Measurements from ENCODE around the gene ALDH3B2.
"Not testable (repeated sequence)": the region's sequence is repeated elsewhere in the genome, so short reads cannot be mapped to it uniquely, and the experiment has no call there.

The ALDH3B2 gene

GRCh38 chr11:67685641-67686332 lies 11.4 kb upstream of the ALDH3B2 start:
- DNase-seq (ENCODE audit: low read depth in 2 of 3, low spot score in 2 of 3) = not testable (repeated sequence)

GRCh38 chr11:67682126-67683034 lies 8.0 kb upstream of the ALDH3B2 start:
- not testable (repeated sequence) for DNase-seq (ENCODE audit: low read depth in 2 of 3, low spot score in 2 of 3)

GRCh38 chr11:67680696-67681470 lies 6.5 kb upstream of the ALDH3B2 start:
- no peak for DNase-seq (ENCODE audit: low read depth in 2 of 3, low spot score in 2 of 3)

- no peak for DNase-seq (ENCODE audit: low read depth in 2 of 3, low spot score in 2 of 3)
These were observed 780 bp upstream of the ALDH3B2 start for GRCh38 chr11:67675058-67675747.

GRCh38 chr11:67673902-67674301 lies 521 bp downstream of the ALDH3B2 start:
- no peak for DNase-seq (ENCODE audit: low read depth in 2 of 3, low spot score in 2 of 3)

- no peak for DNase-seq (ENCODE audit: low read depth in 2 of 3, low spot score in 2 of 3)
These were observed 1.1 kb downstream of the ALDH3B2 start for GRCh38 chr11:67673358-67673757.

- DNase-seq (ENCODE audit: low read depth in 2 of 3, low spot score in 2 of 3) = no peak
These were observed 3.3 kb downstream of the ALDH3B2 start for GRCh38 chr11:67671211-67671520.

- DNase-seq (ENCODE audit: low read depth in 2 of 3, low spot score in 2 of 3) = no peak
These were observed 3.9 kb downstream of the ALDH3B2 start for GRCh38 chr11:67670316-67671210.

- no peak for DNase-seq (ENCODE audit: low read depth in 2 of 3, low spot score in 2 of 3)
These were observed 6.3 kb downstream of the ALDH3B2 start for GRCh38 chr11:67668192-67668551.

GRCh38 chr11:67667490-67668191 lies 6.8 kb downstream of the ALDH3B2 start:
- DNase-seq (ENCODE audit: low read depth in 2 of 3, low spot score in 2 of 3) = no peak

- no peak for DNase-seq (ENCODE audit: low read depth in 2 of 3, low spot score in 2 of 3)
These were observed 7.5 kb downstream of the ALDH3B2 start for GRCh38 chr11:67666676-67667489.

GRCh38 chr11:67666303-67666645 lies 8.1 kb downstream of the ALDH3B2 start:
- no peak for DNase-seq (ENCODE audit: low read depth in 2 of 3, low spot score in 2 of 3)

- no peak for DNase-seq (ENCODE audit: low read depth in 2 of 3, low spot score in 2 of 3)
These were observed 8.7 kb downstream of the ALDH3B2 start for GRCh38 chr11:67665541-67666302.

GRCh38 chr11:67664696-67665540 lies 9.5 kb downstream of the ALDH3B2 start:
- no peak for DNase-seq (ENCODE audit: low read depth in 2 of 3, low spot score in 2 of 3)

GRCh38 chr11:67664213-67664585 lies 10.2 kb downstream of the ALDH3B2 start:
- DNase-seq (ENCODE audit: low read depth in 2 of 3, low spot score in 2 of 3) = no peak

GRCh38 chr11:67663532-67664212 lies 10.8 kb downstream of the ALDH3B2 start:
- no peak for DNase-seq (ENCODE audit: low read depth in 2 of 3, low spot score in 2 of 3)

Data from activated CD8-positive, alpha-beta memory T cell treated with anti-CD3 and anti-CD28 coated beads for 48 hours (primary cell).